Osteoblast (primary cell): ENCODE measurements around the gene RNF19B. TPM values are rescaled to one million over a fixed set of nuclear protein-coding genes. Genes with fewer than 3 reads are reported as not detected.

ENCODE experiments used
- DNase-seq: peaks from one replicate; pipeline ENCODE4 v3.0.0; 2011; ENCODE audit warnings: low spot score, mixed read lengths; ENCODE audit not compliant: insufficient read length; ENCODE audit errors: missing footprints
- H2AFZ ChIP-seq: 2 replicates; pipeline ENCODE4 v1.6.0; 2011; ENCODE audit warnings: mild to moderate bottlenecking, low read length
- H3K27ac ChIP-seq: 2 replicates; pipeline ENCODE4 v1.5.1; 2011; ENCODE audit warnings: mild to moderate bottlenecking, low read depth, low read length, moderate library complexity
- H3K27me3 ChIP-seq: 2 replicates; pipeline ENCODE4 v1.6.0; 2012; ENCODE audit warnings: mild to moderate bottlenecking, control low read depth, inconsistent platforms, low read length, moderate library complexity; ENCODE audit not compliant: insufficient read depth
- H3K36me3 ChIP-seq: 2 replicates; pipeline ENCODE4 v1.5.1; 2011; ENCODE audit warnings: mild to moderate bottlenecking, low read length, control low read depth, moderate library complexity; ENCODE audit not compliant: insufficient read depth
- H3K4me1 ChIP-seq: 2 replicates; pipeline ENCODE4 v1.5.1; 2011; ENCODE audit warnings: mild to moderate bottlenecking, low read length, control low read depth, moderate library complexity; ENCODE audit not compliant: insufficient read depth
- H3K4me2 ChIP-seq: 2 replicates; pipeline ENCODE4 v1.6.0; 2011; ENCODE audit warnings: mild to moderate bottlenecking, low read length; ENCODE audit not compliant: insufficient read depth
- H3K4me3 ChIP-seq: fragments of 200-600 bp; sonication (generic); 3 replicates; pipeline ENCODE4 v1.5.1; 2012; ENCODE audit warnings: mild to moderate bottlenecking, low read length, inconsistent platforms; ENCODE audit not compliant: insufficient read depth
- H3K79me2 ChIP-seq: 2 replicates; pipeline ENCODE4 v1.6.0; 2012; ENCODE audit warnings: mild to moderate bottlenecking, low read length, control low read depth, inconsistent platforms; ENCODE audit not compliant: insufficient read depth
- H3K9me3 ChIP-seq: 2 replicates; pipeline ENCODE4 v1.5.1; 2011; ENCODE audit warnings: low read depth, low read length, control low read depth
- H4K20me1 ChIP-seq: 2 replicates; pipeline ENCODE4 v1.6.0; 2012; ENCODE audit warnings: mild to moderate bottlenecking, low read length, control low read depth; ENCODE audit not compliant: insufficient read depth
- total RNA-seq: library from RNA; depleted of rRNA; stranded (reverse); fragments of >200 nt; gene quantifications from 2 replicates; pipeline ENCODE4 v1.2.3, GENCODE V29; 2012
- TF ChIP-seq, protein P1 (sequence below): IDR thresholded peaks from 2 replicates; pipeline ENCODE4 v1.5.1; 2011; ENCODE audit warnings: mild to moderate bottlenecking, low read depth, low read length, moderate library complexity; ENCODE audit errors: extremely low read depth

Gene RNF19B
- total RNA-seq, 1 donor = 14.5 TPM

DNA sequence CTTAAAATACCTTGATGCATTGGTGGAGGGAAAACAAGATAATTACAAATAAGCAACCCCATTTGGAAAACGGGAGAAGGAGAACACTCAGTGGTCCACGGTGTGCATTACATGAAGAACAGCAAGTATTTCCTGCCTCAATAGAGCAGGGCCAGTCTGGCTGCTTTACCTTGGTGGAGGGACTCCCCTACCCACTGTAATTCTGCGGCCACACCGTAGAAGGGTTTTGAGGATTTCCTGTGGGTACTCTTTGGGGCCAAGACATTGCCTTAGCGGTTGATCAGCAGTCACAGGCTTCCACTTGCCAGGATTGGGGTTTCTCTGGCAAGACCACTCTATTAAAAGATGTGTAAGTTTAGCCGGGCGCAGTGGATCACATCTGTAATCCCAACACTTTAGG, 47.1 kb downstream of the RNF19B start:
- no peak overlapping the region for H3K4me3 ChIP-seq
- TF ChIP-seq, protein P1, sequence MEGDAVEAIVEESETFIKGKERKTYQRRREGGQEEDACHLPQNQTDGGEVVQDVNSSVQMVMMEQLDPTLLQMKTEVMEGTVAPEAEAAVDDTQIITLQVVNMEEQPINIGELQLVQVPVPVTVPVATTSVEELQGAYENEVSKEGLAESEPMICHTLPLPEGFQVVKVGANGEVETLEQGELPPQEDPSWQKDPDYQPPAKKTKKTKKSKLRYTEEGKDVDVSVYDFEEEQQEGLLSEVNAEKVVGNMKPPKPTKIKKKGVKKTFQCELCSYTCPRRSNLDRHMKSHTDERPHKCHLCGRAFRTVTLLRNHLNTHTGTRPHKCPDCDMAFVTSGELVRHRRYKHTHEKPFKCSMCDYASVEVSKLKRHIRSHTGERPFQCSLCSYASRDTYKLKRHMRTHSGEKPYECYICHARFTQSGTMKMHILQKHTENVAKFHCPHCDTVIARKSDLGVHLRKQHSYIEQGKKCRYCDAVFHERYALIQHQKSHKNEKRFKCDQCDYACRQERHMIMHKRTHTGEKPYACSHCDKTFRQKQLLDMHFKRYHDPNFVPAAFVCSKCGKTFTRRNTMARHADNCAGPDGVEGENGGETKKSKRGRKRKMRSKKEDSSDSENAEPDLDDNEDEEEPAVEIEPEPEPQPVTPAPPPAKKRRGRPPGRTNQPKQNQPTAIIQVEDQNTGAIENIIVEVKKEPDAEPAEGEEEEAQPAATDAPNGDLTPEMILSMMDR = no peak
- no peak overlapping the region for H2AFZ ChIP-seq
- H3K4me1 ChIP-seq = peaks cover 12% of the 10 kb centered on the region
- H3K9me3 ChIP-seq = no peaks in the 10 kb centered on the region
- H3K36me3 ChIP-seq = no peaks in the 10 kb centered on the region
- H4K20me1 ChIP-seq = no peaks in the 10 kb centered on the region
- DNase-seq = no peak
- no peak overlapping the region for H3K27ac ChIP-seq
- H3K4me2 ChIP-seq = no peak overlapping the region
- H3K79me2 ChIP-seq = no peaks in the 10 kb centered on the region
- no peaks in the 10 kb centered on the region for H3K27me3 ChIP-seq

DNA sequence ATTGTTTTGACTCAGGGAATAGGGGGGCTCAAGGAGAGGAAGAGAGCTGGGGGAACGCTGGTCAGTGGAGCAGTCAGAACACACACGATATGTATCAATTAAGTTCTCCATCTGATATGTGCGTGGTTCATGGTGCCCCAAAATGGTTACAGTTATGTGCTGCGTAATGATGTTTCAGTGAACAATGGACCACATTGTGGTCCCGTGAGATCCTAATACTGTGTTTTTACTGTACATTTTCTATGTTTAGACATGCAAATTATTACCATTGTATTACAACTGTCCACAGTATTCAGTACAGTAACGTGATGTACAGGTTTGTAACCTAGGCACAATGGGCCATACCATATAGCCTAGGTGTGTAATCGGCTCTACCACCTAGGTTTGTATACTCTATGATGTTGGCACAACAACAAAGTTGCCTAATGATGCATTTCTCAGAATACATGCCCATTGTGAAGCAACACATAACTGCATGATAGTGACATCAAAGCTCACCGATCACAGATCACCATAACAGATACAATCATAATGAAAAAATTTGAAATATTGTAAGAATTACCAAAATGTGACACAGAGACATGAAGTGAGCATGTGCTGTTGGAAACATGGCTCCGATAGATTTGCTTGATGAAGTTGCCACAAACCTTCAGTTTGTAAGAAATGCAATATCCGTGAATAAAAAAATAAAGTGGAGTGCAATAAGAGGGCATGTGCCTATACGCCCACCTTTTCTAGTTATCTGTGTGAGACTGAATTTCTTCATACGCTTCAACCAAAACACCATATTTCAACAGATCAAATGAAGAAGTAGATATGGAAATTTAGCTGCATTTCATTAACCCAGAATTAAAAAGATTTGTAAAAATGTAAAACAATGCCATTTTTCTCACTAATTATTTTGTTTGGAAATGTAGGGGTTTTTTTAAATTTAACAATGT, 48.6 kb downstream of the RNF19B start:
- Histone ChIP-seq H2AFZ (no peak overlapping the region), H4K20me1 (no peaks in the 10 kb centered on the region), H3K4me3 (no peak overlapping the region), H3K79me2 (no peaks in the 10 kb centered on the region), H3K9me3 (no peaks in the 10 kb centered on the region), H3K27ac (no peak overlapping the region), H3K4me2 (no peak overlapping the region), H3K4me1 (peaks cover 12% of the 10 kb centered on the region), H3K36me3 (no peaks in the 10 kb centered on the region), H3K27me3 (peaks cover 4% of the 10 kb centered on the region)
- DNase-seq = no peak
- TF ChIP-seq, protein P1 = no peak

DNA sequence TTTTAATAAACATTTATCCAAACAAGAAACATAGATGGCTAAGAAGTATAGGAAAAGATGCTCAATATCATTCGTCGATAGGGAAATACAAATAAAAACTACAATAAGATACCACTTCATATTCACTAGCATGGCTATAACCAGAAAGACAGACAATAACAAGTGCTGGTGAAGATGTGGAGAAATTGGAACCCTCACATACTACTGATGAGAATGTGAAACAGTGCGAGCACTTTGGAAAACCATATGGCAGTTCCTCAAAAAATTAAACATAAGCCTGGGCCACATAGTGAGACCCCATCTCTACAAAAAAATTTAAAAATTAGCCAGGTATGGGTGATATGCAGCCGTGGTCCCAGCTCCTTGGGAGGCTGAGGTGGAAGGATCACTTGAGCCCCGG, 54.3 kb downstream of the RNF19B start:
- no peaks in the 10 kb centered on the region for H3K36me3 ChIP-seq

DNA sequence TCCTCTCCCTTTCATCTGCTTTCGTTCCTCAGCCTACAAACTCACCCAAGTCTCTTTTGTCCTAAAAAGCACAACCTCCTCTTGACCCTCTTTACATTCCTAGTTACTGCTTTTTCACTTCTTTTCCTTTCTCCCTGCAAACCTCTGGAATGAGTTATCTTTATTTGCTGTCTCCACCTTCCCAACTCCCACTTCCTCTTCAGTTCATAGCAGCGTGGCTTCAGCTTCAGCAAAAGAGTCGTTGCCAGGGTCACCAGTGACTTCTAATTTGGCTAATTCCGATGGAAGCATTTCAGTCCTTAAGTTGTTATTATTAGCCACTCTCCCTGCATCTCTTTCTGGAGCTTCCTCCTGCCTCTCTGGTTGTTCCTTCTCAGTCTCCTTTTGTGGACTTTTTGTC, 57.2 kb downstream of the RNF19B start:
- peak; percentile 59 for DNase-seq
- H3K36me3 ChIP-seq = no peaks in the 10 kb centered on the region
- H3K4me3 ChIP-seq = no peak overlapping the region
- H3K79me2 ChIP-seq = no peaks in the 10 kb centered on the region
- H3K27ac ChIP-seq = no peak overlapping the region
- peak overlapping the region; percentile 28 for H2AFZ ChIP-seq
- TF ChIP-seq, protein P1 = no peak
- no peaks in the 10 kb centered on the region for H3K4me1 ChIP-seq
- H3K4me2 ChIP-seq = peak overlapping the region; percentile 48
- no peaks in the 10 kb centered on the region for H4K20me1 ChIP-seq
- H3K9me3 ChIP-seq = no peaks in the 10 kb centered on the region
- peaks cover 9% of the 10 kb centered on the region for H3K27me3 ChIP-seq

More for the DNA sequence above, 54.3 kb downstream of the RNF19B start:
- Histone ChIP-seq H2AFZ (no peak overlapping the region), H3K27me3 (peaks cover 4% of the 10 kb centered on the region), H3K79me2 (no peaks in the 10 kb centered on the region), H3K27ac (no peak overlapping the region), H4K20me1 (no peaks in the 10 kb centered on the region), H3K4me3 (no peak overlapping the region), H3K4me1 (no peaks in the 10 kb centered on the region), H3K9me3 (no peaks in the 10 kb centered on the region), H3K4me2 (no peak overlapping the region)
- no peak for DNase-seq
- TF ChIP-seq, protein P1 = no peak
